HG03175 (cell line): ENCODE measurements around the gene CCT5.
A peak's percentile ranks its signal among the peaks of the same experiment; 100 is the strongest.

Experiments used
- ATAC-seq: cut with Tn5 transposase; IDR thresholded peaks from one replicate; pipeline ENCODE4 v1.9.1; 2021; ENCODE audit warnings: mild to moderate bottlenecking, moderate library complexity; ENCODE audit not compliant: unreplicated experiment

The CCT5 gene

DNA sequence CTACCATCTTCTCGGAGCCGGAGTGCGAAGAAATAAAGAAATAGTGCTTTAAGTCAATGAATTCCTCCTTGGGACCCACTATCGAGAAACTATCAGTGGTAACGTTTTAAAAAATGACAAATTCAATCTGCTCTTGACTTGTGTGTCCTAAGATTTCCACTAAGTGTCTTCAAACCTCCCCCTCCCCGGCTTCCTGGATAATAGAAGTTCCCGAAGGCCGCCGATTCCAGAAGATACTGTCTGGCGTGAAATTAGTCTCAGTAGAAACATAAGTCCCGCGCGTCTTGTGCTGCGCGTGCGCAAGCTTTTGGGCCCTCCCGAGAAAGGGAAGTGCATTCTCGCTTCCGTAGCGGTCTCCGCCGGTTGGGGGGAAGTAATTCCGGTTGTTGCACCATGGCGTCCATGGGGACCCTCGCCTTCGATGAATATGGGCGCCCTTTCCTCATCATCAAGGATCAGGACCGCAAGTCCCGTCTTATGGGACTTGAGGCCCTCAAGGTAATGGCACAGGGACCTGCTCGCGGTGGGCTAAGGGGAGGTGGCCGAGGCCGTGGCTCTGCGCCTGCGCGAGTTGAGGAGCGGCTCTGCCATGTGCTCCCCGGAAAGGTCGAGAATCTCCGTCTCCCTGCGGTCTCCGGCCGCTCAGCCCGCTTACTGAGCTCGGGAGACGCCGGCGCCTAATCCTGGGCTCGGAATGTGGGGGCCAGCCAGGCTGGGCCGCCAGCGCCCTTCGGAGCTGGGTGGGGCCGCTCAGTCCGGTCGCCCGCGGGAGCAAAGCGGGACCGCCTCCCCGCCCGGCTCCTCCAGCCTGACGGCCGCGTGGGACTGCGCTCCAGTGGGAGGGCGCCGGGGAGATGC lies at the start of gene CCT5:
Gene CCT5 (plus strand): TSS at position 333 of the 858 bp plus-strand sequence. CDS start 61 bp downstream, at position 394.
- peak; percentile 78 for ATAC-seq

DNA sequence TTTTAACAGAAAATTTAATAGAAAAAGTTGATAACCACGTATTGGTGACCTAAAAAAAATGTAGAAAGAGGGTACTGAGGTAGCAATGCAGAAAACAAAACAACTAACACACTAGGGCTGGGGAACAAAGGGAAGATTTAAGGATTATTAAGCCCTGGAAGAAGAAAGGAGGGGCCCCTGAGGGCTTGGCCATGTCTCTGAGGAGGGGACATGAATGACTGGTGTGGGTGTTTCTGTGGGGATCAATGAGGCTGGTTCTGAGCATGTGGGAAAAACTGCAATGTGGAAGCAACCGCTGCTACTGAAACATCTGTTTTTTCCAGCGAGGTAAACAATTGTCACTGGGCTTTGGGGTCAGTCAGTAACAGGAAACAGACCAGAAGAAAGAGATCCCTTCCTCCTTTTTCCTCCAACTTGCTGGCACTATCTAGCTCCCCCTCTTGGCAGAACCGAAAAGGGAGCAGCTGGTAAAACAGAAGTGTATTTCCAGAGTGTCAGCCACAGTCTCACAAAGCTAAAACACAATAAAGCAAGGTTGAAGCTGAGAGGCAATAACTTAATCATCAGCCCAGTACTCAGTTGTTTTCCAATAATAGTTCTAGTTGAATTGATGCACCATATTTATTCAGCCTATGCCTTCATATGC lies 48.7 kb upstream of the CCT5 start:
- ATAC-seq = no peak

DNA sequence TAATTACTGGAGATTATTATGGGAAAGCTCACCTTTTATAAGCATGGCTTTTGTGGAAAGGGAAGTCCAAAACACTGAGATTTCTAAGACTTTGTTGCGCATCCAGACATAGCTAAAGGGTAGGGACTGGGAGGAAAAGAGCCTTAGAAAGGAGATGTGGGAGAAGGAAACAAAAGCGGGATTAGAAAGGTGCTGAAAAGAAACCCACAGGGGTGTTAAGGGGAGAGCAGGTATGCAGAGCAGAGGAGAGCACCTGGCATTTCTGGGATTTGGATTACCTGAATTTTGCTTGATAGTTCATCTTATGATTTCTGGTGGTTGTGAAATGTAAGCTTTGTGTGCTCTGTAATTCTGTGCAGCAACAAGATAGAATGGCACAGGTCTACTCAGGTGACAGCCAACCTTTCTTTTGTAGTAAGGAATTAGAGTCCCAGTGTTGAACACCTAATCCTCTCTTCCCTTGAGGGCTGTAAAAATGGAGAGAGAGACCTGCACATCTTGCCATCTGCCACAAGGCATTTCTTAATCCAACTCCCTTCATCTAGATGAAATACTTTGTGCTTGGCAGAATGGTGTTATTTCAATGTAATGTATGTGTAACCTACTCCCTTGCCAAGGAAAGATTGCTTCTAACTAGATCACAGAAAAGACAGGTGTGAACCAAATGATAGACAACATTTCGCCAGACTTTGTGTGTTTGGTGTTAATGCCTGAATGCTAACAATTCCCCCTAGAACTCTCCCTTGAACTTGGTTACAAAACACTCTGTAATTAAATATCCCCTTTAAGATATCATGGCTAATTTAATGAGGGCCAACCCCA lies 47.8 kb upstream of the CCT5 start:
- ATAC-seq = no peak

DNA sequence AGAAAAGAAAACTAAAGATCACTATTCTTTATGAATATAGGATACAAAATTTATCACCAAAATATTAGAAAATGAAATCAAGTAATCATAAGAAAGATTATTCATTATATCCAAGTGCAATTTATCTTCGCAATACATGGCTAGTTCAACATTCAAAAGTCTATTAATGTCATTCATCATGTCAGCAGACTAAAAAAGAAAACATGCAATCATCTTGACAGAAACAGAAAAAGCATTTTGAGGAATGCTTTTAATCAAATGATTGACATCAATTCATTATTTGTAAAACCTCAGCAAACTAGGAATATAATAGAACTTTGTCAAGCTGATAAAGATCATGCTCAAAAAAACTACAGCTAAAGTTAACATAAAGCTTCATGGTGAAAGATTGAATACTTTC lies 41.1 kb upstream of the CCT5 start:
- no peak for ATAC-seq

DNA sequence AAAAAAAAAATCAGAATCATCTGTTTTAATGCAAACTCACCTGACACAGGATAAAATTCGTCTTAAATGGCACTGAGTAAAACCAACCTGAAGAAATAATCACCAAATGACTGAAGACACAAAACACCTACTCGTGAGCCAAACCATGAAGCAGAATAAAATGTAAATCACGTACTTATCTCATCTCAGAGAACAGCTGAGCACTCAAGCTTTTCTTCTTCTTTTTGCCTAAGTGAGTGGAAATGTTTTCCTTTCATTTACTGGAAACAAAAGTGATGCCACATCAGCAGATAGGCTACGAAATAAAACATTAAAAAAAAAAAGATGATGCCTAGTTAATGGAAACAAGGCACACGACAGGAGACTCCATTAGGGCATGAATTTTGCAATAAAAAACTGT lies 36.8 kb upstream of the CCT5 start:
- ATAC-seq = no peak

DNA sequence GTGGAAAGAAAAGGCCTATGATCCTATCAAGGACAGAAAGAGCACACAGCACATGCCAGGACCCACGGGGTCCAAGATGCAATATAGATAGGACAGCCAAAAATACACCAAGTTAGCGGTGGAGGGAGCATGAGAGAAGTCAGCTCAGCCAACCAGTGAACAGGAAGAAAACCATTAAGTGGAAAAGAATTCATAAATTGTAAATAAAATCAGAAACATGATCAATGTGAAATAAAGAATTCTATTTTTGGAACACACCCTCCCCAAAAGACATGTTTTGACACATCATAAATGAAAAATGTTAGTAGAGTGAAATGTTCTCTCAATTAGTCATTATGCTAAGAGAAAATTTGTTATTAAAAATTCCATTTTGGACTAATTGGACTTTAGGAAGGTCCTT lies 36.0 kb upstream of the CCT5 start:
- no peak for ATAC-seq

DNA sequence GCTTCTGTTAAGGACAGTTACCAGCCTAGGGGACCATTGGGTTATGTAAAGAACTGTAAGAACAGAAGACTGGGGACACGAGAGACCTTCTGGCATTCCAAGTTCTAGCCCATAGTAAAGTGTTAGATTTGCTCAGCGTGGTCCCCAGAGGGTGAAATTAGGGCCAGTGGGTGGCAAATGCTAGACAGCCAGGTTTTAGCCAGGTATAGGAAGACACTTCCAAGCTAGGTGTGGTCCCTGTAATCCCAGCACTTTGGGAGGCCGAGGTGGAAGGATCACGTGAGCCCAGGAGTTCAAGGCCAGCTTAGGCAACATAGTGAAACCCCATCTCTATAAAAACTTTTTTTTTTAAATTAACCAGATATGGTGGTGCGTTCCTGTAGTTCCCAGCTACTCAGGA lies 34.7 kb upstream of the CCT5 start:
- no peak for ATAC-seq

DNA sequence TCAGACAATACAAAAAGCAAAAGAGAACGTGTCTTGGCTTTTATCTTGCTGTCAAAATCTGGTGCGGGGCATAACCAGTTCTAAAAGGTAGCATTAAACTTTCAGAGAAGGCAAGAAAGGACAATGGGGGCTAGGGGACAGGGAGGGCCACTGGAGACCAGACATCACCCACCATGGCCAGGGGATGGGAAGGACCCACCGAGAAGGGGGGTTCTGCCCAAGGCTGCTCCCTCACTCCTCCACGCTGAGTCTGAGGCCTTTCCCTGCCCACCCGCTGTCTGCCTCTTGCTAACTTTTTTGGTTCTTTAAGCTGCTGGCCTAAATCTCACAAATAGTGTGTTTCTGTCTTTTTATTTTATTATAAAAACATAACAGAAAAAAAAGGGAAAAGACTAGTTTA lies 34.0 kb upstream of the CCT5 start:
- ATAC-seq = no peak

DNA sequence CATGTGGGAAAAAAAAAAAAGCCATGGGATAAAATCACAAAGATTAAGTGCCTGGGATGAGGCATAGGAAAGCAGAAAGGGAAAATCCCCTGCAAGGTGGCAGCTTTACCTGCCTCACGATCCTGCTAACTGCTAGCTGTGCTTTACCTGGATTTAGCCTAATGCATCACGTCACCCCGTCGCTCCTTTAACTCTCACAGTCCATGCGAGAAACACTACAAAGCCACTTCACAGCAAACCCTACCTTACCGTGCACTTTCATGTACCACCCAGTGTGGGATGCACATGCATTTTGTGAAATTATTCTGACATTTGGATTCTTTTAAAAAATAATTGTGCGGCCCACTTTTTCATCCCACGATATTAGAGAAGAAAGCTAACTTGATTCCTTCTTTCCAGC lies 31.4 kb upstream of the CCT5 start:
- ATAC-seq = no peak

DNA sequence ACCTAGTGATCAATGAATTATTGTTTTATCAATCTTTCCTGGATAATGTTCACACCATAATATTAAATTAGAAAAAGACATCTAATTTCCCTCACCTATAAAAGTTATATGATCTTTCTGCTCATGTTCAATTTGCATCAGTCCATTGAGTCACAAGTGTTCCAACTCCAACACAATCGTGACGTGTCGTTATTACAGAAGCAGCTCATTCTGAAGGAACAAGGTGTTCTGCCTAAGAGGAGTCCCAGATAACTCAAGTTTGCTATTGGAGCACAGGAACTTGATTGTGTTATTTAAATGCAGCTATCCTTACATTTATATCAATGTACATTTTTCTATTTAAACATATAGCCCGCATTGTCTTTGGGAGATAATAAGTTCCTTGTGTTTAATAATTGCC lies 31.0 kb upstream of the CCT5 start:
- no peak for ATAC-seq

DNA sequence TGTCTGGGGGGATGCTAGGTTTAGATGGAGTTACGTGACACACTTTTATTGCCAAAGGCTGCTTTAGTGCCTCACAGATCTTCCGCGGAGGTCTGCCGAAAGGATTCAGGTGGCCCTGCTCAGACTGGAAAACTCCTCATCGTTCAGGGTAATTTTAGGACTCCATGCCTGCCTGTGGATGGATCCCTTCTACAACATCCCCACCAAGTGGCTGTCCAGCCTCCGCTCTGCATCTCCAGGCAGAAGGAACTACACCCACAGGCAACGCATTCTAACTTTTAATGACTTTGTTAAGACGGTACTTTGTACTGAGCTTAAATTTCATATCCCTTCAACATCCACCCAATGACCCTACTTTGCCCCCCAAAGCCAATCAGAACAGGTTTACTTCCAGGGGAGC lies 29.8 kb upstream of the CCT5 start:
- ATAC-seq = no peak

DNA sequence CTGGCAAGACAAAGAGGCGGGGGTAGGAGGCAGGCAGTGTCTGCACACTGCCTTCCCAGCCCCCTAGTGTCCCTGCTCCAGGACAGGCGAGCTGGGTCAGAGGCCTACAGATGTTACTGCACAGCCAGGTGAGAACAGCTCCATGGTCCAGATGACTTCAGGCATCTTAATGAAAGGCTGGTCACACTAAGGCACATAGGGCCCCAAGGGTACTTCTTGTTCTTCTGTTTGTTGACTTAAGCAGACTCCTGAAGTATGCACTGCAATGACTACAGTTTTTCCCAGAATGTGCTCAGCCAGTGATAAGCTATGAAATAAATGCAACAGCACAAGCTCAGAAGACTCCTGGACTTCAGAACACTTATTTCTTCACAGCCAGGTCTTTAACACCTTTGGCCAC lies 27.8 kb upstream of the CCT5 start:
- ATAC-seq = no peak

DNA sequence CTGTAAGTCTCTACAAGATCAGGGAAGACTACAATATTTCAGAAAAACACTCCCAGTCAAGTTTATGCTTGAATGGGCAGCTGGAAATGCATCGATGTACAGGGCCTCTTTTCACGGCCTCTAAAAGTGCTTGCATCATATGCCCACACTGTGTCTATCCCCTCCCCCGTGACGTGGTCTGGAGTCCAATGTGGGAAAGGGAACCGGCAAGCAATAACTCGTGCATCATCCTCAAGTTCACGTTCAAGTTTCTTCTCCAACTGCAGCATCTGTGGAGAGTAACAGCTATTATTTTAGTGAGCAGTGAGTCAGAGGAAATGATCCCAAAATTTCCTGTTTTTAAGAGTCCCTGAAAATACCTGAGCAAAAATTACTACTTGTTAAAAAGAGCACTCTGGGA lies 22.7 kb upstream of the CCT5 start:
- no peak for ATAC-seq

DNA sequence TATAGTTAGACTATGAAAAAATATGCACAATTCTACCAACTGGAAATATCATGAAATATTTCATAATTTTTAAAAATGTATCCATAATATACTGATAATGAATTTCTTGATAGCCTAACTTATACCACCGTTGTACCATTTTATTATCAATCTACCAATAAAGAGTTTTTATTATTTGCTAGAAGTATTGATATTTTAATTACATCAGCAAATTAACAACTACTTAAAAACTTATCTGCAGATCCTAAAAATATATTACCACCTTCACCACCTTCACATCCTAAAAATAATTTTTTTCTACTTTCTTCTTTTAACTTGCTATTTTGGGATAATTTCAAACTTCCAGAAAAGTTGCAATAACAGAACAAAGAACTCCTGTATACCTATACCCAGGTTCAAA lies 21.8 kb upstream of the CCT5 start:
- no peak for ATAC-seq

DNA sequence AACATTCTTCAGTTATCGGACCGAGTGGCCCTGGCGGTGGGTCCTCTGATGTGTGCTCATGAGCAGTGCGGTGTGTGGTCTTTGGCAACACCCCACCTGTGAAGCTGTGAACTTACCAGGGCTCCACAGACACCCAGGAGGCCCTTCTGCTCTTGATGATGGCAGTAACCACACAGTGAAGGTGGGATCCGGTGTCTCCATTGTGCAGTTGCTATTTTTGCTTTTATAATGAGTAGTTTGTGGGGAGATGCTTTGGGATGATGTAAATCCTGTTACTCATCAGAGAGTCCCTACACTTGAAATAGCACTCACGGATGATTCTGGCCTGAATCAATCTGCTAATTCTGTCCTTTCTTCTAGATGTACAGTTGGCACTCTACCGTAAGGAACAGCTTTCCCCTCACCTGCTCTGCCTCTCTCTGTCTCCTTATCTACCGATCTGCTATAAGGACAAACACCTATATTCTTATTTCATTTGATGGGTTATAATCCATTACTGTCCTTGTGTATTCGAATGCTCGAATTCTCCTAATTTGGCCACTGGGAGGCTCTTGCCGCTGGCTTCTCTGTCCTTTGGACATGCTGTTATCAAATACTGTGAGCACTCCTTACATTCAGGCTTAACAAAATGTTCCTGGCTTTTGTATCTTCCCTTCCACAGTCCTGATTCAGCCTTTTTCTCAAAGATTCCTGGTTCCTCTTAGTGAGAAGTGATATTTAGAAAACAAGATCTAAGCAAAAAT lies 20.6 kb upstream of the CCT5 start:
- no peak for ATAC-seq

DNA sequence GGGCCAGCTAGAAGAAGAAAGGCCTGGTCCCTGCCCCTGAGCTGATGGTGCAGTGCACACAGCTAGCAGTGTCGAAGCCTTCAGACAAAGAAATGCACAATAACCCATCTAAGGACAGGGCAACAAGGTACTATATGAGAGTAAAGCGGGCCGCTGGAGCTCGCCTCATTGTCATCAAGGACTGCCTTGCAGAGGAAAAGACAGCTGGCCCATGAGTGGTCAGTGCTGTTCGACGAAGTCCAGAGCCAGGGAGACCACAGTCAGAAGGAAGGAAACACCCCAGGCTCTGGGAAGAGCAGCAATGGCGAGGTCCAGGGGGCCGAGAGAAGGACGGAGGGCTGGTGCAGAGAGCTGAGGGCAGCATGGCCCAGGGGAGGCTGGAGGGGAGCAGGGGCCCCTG lies 17.7 kb upstream of the CCT5 start:
- no peak for ATAC-seq

DNA sequence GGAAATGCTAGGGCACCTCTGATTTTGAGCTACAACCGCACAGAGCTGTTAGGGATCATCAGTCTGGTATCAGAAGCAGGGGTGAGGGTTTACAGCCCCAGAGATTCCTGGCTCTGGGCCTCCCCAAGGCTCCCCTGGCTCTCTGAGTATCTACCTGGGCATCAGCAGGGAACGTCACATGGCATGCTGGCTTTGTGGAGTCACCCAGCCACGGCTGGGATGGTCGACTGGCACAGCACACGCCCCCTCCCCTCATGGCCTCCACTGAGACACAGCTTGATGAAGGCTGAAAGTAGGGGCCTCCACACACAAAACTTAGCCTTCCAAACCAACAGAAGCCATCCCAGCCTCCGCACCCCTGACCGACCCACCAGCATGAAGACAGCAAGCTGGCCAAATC lies 17.1 kb upstream of the CCT5 start:
- ATAC-seq = no peak

DNA sequence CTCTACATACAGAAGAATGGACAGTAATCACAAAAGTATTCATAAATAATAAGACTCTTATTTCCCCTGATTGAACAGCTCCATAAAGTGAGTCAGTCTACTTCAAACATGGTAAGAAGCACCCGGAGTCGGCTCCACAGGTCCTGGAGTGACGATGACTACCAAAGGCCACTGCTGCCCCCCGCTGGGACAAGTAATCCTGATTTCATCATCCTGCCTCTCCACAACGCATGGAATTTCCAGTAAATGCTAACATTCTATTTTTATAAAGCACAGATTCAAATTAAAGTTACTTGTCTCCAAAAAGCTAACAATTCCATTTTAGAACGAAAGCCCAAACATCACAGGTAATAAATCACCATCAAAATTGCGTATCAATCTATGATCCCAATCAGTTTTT lies 16.6 kb upstream of the CCT5 start:
- ATAC-seq = no peak

DNA sequence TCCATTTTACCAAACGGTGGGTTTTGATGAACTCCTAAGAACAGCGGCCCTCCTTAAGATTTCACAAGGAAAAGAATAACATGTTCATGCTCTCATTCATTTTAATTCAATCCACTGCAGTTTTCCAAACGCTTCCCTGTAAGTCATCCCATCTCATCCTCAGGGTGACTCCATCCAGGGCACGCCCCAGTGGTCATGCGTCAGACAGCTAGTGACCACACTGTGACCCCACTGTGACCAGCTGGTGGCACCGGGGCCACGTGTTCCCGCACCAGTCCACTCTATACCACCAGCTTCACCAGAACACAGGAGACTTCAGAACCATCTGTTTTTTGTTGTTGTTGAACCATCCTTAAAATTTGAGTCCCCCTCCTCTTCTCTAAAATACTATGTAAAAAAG lies 14.7 kb upstream of the CCT5 start:
- ATAC-seq = no peak

DNA sequence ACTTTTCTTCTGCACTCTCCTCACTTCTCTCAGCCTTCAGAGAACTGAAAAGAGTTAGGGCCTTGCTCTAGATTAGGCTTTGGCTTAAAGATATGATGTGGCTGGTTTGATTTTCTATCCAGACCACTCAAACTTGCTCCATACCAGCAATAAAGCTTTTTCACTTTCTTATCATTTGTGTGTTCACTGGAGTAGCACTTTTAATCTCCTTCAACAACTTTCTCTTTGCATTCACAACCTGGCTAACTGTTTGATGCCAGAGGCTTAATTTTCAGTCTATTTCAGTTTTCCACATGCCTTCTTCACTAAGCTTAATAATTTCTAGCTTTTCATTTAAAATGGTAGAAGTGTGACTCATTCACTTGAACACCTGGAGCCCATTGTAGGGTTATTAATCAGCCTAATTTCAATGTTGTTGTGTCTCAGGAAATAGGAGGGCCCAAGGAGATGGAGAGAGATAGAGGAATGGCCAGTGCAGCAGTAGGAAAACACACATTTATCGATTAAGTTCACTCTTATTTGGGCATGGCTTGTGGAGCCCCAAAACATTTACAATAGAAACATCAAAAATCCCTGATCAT lies 6.3 kb upstream of the CCT5 start:
- ATAC-seq = no peak
